ENCODE data around the gene SLC16A10. TPM values are rescaled to one million over a fixed set of nuclear protein-coding genes. Genes with fewer than 3 reads are reported as not detected.
"Not testable (repeated sequence)": the region's sequence is repeated elsewhere in the genome, so short reads cannot be mapped to it uniquely, and the experiment has no call there.

Gene SLC16A10
- total RNA-seq, 3 donors from 2014 or later: 1.4 to 6.0 (median 3.8) TPM

DNA sequence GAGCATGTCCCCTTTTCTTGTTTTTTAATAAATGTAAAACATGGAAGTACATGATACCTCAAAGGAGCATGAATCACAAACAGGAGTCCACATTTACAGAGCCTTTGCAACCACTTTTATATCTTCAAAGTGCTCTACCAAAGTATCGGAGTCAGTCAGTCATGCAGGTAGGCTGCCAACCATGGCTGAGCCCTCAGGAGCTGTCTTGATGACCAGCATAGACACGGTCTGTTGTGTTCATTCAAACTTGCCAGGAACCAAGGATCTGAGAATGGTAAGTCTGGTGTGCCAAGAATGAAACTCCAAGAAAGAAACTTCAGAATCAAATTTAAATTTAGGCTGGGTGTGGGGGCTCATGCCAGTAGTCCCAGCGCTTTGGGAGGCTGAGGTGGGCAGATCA is 111.5 kb downstream of the SLC16A10 start:
- no peaks in the 10 kb centered on the region for H3K36me3 ChIP-seq (ENCODE audit: low read depth)

GRCh38 chr6:111199935-111200334 is 112.6 kb downstream of the SLC16A10 start:
- no peak overlapping the region for H3K4me3 ChIP-seq
- H3K4me1 ChIP-seq (ENCODE audit: low read depth): no peaks in the 10 kb centered on the region
- H3K36me3 ChIP-seq (ENCODE audit: low read depth): no peaks in the 10 kb centered on the region
- no peaks in the 10 kb centered on the region for H3K9me3 ChIP-seq
- intact Hi-C loops (cut with DNase I, micrococcal nuclease): no loop called here
- DNase-seq (no peak), ATAC-seq (no peak)
- TF ChIP-seq CTCF (IDR thresholded peaks at IDR 0.05): no peak

More for the DNA sequence above, 111.5 kb downstream of the SLC16A10 start:
- Histone ChIP-seq H3K4me3 (no peak overlapping the region), H3K9me3 (no peaks in the 10 kb centered on the region), H3K4me1 (ENCODE audit: low read depth) (no peaks in the 10 kb centered on the region)
- intact Hi-C loops (cut with DNase I, micrococcal nuclease): no loop called here
- DNase-seq (no peak), ATAC-seq (no peak)
- no peak for TF ChIP-seq CTCF (IDR thresholded peaks at IDR 0.05)

- ATAC-seq (peak; percentile 81), DNase-seq (no peak)
- Histone ChIP-seq H3K4me1 (ENCODE audit: low read depth) (no peaks in the 10 kb centered on the region), H3K9me3 (no peaks in the 10 kb centered on the region), H3K4me3 (no peak overlapping the region), H3K36me3 (ENCODE audit: low read depth) (no peaks in the 10 kb centered on the region)
- intact Hi-C loops (cut with DNase I, micrococcal nuclease): no loop called here
- no peak for TF ChIP-seq CTCF (IDR thresholded peaks at IDR 0.05)
Measured at GRCh38 chr6:111200350-111201243, 113.3 kb downstream of the SLC16A10 start.

DNA sequence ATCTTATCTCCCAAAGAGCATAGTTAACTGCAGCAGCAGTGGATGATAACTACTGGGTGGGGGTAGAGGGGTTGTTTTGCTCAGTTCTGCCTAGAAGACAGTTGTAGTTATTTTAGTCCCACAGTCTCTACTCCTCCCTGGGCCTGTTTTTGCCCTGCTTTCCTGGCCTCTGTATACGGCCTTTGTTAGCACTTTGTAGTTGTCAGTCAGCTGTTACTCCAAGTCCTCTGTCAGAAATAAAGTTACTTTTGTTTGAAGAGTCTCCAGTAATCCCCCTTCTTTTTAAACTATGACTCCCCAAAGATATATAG is 113.9 kb downstream of the SLC16A10 start:
- Histone ChIP-seq H3K9me3 (no peaks in the 10 kb centered on the region), H3K36me3 (ENCODE audit: low read depth) (no peaks in the 10 kb centered on the region), H3K4me3 (no peak overlapping the region), H3K4me1 (ENCODE audit: low read depth) (no peaks in the 10 kb centered on the region)
- intact Hi-C loops (cut with DNase I, micrococcal nuclease): no loop called here
- ATAC-seq: peak; percentile 15
- TF ChIP-seq CTCF (IDR thresholded peaks at IDR 0.05): no peak
- DNase-seq: no peak

DNA sequence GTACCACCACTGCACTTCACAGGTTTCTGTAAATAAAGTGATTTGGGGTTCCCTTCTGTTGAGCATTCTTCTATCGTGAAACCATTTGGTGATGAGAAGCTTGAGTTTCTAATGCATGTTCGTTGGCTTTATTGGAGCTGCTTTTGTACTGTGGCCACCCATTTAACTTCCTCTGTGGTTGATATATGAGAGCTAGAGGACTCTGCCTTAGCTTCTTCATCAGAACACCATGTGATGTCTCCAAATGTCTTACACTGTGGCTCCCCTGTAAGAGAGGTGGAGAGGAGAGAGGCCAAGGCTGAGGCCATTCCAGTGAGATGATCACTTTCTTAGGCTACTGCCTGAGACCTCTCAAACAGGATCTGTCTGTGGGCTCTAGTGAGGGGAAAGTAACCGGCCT is 114.5 kb downstream of the SLC16A10 start:
- Histone ChIP-seq H3K9me3 (no peaks in the 10 kb centered on the region), H3K4me3 (no peak overlapping the region), H3K4me1 (ENCODE audit: low read depth) (no peaks in the 10 kb centered on the region), H3K36me3 (ENCODE audit: low read depth) (no peaks in the 10 kb centered on the region)
- no peak for TF ChIP-seq CTCF (IDR thresholded peaks at IDR 0.05)
- intact Hi-C loops (cut with DNase I, micrococcal nuclease): no loop called here
- DNase-seq (no peak), ATAC-seq (no peak)

DNA sequence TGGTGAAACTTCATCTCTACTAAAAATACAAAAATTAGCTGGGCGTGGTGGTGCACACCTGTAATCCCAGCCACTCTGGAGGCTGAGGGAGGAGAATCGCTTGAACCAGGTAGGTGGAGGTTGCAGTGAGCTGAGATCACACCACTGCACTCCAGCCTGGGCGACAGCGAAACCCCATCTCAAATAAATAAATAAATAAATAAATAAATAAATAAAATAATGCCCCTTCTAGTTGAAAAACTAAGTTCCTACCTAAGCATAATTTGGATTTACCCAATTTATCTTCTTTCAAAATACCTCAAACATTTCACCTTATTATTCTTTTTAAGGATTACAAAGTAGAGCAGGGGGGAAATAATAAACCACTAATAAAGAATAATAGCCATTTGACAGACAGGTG is 116.2 kb downstream of the SLC16A10 start:
- H3K9me3 ChIP-seq; intact Hi-C loops (cut with DNase I, micrococcal nuclease); ATAC-seq; H3K4me3 ChIP-seq; DNase-seq; H3K4me1 ChIP-seq (ENCODE audit: low read depth); H3K36me3 ChIP-seq (ENCODE audit: low read depth): not testable (repeated sequence)
